ENCODE data around the gene AFAP1. TPM values are rescaled to one million over a fixed set of nuclear protein-coding genes. Genes with fewer than 3 reads are reported as not detected.

AFAP1 gene
- total RNA-seq, 1 experiment from 2014 or later = 27.6 TPM

DNA sequence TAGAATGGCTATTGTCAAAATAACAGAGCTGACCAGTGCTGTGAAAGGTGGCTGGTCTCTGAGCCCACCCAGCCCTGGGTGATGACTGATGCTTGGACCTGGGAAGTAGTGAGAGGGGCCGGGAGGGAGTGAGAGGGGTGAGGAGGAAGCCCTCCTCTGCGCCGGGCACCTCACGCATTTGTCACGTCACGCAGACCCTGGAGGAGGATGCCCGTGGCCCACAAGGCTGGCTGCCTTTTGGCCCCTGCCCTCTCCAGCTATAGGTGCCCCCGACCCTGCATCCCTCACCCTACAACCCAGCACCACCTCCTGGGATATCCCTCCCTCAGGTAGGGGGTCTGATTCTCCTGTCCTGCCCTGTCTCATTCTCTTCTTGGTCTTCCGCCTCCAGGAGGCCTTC, 207.4 kb downstream of the AFAP1 start:
- CTCF ChIA-PET = no interaction called here
- Mint-ChIP-seq H3K4me1 (ENCODE audit: low read depth, unreplicated experiment) (no peaks in the 10 kb centered on the region), H3K27ac (ENCODE audit: unreplicated experiment) (no peak overlapping the region), H3K9me3 (ENCODE audit: unreplicated experiment) (no peaks in the 10 kb centered on the region), H3K4me3 (ENCODE audit: unreplicated experiment) (no peak overlapping the region), H3K36me3 (ENCODE audit: insufficient read depth, unreplicated experiment) (no peaks in the 10 kb centered on the region), H3K27me3 (ENCODE audit: insufficient read depth, unreplicated experiment) (no peaks in the 10 kb centered on the region)
- Histone ChIP-seq H3K4me1 (no peaks in the 10 kb centered on the region), H3K4me3 (ENCODE audit: low read depth, low read length) (no peak overlapping the region), H3K27me3 (replicated peaks; ENCODE audit: control insufficient read depth, insufficient read depth, low read length) (no peaks in the 10 kb centered on the region), H3K9me3 (no peaks in the 10 kb centered on the region), H3K36me3 (ENCODE audit: control insufficient read depth, insufficient read depth, low read length) (no peaks in the 10 kb centered on the region)
- POLR2A ChIA-PET = no interaction called here
- intact Hi-C loops (cut with micrococcal nuclease; ENCODE audit: unreplicated experiment) = no loop called here
- no TSS peak for BruUV-seq (replicated peaks)
- no peak for DNase-seq
- TF ChIP-seq, protein P1, sequence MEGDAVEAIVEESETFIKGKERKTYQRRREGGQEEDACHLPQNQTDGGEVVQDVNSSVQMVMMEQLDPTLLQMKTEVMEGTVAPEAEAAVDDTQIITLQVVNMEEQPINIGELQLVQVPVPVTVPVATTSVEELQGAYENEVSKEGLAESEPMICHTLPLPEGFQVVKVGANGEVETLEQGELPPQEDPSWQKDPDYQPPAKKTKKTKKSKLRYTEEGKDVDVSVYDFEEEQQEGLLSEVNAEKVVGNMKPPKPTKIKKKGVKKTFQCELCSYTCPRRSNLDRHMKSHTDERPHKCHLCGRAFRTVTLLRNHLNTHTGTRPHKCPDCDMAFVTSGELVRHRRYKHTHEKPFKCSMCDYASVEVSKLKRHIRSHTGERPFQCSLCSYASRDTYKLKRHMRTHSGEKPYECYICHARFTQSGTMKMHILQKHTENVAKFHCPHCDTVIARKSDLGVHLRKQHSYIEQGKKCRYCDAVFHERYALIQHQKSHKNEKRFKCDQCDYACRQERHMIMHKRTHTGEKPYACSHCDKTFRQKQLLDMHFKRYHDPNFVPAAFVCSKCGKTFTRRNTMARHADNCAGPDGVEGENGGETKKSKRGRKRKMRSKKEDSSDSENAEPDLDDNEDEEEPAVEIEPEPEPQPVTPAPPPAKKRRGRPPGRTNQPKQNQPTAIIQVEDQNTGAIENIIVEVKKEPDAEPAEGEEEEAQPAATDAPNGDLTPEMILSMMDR (IDR thresholded peaks at IDR 0.05; ENCODE audit: insufficient read depth in 1 of 2, low read depth in 1 of 2, low read length in 1 of 2, severe bottlenecking in 1 of 2, unreplicated experiment in 1 of 2) = no peak

DNA sequence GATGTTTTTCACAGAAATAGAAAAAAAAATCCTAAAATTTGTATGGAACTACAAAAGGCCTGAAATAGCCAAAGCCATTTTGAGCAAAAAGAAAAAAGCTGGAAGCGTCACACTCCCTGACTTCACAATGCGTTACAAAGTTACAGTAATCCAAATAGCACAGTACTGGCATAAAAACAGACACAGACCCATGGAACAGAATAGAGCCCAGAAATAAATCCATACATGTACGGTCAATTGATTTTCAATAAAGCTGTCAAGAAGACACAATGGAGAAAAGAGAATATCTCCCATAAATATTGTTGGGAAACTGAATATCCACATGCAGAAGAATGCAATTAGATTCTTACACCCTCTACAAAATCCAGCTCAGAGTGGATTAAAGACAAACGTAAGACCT, 208.2 kb downstream of the AFAP1 start:
- no peaks in the 10 kb centered on the region for H3K9me3 Mint-ChIP-seq (ENCODE audit: unreplicated experiment)
- TF ChIP-seq, protein P1 (IDR thresholded peaks at IDR 0.05; ENCODE audit: insufficient read depth in 1 of 2, low read depth in 1 of 2, low read length in 1 of 2, severe bottlenecking in 1 of 2, unreplicated experiment in 1 of 2) = no peak
- no peak overlapping the region for H3K4me3 ChIP-seq (ENCODE audit: low read depth, low read length)
- no peaks in the 10 kb centered on the region for H3K9me3 ChIP-seq
- H3K27ac Mint-ChIP-seq (ENCODE audit: unreplicated experiment) = no peak overlapping the region
- H3K27me3 ChIP-seq (replicated peaks; ENCODE audit: control insufficient read depth, insufficient read depth, low read length) = no peaks in the 10 kb centered on the region
- H3K36me3 Mint-ChIP-seq (ENCODE audit: insufficient read depth, unreplicated experiment) = no peaks in the 10 kb centered on the region
- intact Hi-C loops (cut with micrococcal nuclease; ENCODE audit: unreplicated experiment) = no loop called here
- ChIA-PET CTCF (no interaction called here), POLR2A (no interaction called here)
- no peaks in the 10 kb centered on the region for H3K27me3 Mint-ChIP-seq (ENCODE audit: insufficient read depth, unreplicated experiment)
- no peak overlapping the region for H3K4me3 Mint-ChIP-seq (ENCODE audit: unreplicated experiment)
- no peaks in the 10 kb centered on the region for H3K36me3 ChIP-seq (ENCODE audit: control insufficient read depth, insufficient read depth, low read length)
- no peaks in the 10 kb centered on the region for H3K4me1 ChIP-seq
- BruUV-seq (replicated peaks) = no TSS peak
- no peaks in the 10 kb centered on the region for H3K4me1 Mint-ChIP-seq (ENCODE audit: low read depth, unreplicated experiment)
- no peak for DNase-seq

DNA sequence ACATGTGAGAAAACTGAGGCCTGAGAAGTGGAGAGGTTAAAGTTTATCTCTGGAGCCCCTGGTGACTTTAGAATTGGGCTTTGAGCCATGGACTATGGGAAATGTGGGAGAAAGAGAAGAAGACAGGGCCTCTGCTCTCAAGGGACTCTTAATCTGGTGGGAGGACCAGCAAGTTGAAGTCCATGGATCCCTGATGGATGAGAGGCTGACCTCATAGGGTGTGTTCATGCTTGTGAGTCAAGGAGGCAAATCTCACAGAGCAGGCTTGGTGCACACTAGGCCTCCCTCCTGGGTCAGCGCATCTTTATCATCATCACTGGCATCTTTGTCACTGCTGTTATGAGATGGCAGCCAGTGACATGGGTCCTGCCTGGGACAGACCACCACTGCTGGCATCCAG, 211.9 kb downstream of the AFAP1 start:
- H3K4me3 ChIP-seq (ENCODE audit: low read depth, low read length) = no peak overlapping the region
- Mint-ChIP-seq H3K27ac (ENCODE audit: unreplicated experiment) (no peak overlapping the region), H3K9me3 (ENCODE audit: unreplicated experiment) (peaks cover 14% of the 10 kb centered on the region), H3K36me3 (ENCODE audit: insufficient read depth, unreplicated experiment) (peaks cover 6% of the 10 kb centered on the region), H3K4me3 (ENCODE audit: unreplicated experiment) (no peak overlapping the region), H3K4me1 (ENCODE audit: low read depth, unreplicated experiment) (no peaks in the 10 kb centered on the region), H3K27me3 (ENCODE audit: insufficient read depth, unreplicated experiment) (no peaks in the 10 kb centered on the region)
- no TSS peak for BruUV-seq (replicated peaks)
- H3K9me3 ChIP-seq = no peaks in the 10 kb centered on the region
- ChIA-PET CTCF (no interaction called here), POLR2A (no interaction called here)
- no peaks in the 10 kb centered on the region for H3K27me3 ChIP-seq (replicated peaks; ENCODE audit: control insufficient read depth, insufficient read depth, low read length)
- H3K36me3 ChIP-seq (ENCODE audit: control insufficient read depth, insufficient read depth, low read length) = no peaks in the 10 kb centered on the region
- DNase-seq = no peak
- TF ChIP-seq, protein P1 (IDR thresholded peaks at IDR 0.05; ENCODE audit: insufficient read depth in 1 of 2, low read depth in 1 of 2, low read length in 1 of 2, severe bottlenecking in 1 of 2, unreplicated experiment in 1 of 2) = no peak
- intact Hi-C loops (cut with micrococcal nuclease; ENCODE audit: unreplicated experiment) = no loop called here
- H3K4me1 ChIP-seq = no peaks in the 10 kb centered on the region

Measured in Caco-2 (cell line).